ENCODE results near the gene AVPR2. TPM values are rescaled to one million over a fixed set of nuclear protein-coding genes. Genes with fewer than 3 reads are reported as not detected.

AVPR2 gene
- total and polyA plus RNA-seq, 9 of the 15 experiments (the other 6 are each of a cell fraction or from before 2014, with no cell fraction given) = not detected

DNA sequence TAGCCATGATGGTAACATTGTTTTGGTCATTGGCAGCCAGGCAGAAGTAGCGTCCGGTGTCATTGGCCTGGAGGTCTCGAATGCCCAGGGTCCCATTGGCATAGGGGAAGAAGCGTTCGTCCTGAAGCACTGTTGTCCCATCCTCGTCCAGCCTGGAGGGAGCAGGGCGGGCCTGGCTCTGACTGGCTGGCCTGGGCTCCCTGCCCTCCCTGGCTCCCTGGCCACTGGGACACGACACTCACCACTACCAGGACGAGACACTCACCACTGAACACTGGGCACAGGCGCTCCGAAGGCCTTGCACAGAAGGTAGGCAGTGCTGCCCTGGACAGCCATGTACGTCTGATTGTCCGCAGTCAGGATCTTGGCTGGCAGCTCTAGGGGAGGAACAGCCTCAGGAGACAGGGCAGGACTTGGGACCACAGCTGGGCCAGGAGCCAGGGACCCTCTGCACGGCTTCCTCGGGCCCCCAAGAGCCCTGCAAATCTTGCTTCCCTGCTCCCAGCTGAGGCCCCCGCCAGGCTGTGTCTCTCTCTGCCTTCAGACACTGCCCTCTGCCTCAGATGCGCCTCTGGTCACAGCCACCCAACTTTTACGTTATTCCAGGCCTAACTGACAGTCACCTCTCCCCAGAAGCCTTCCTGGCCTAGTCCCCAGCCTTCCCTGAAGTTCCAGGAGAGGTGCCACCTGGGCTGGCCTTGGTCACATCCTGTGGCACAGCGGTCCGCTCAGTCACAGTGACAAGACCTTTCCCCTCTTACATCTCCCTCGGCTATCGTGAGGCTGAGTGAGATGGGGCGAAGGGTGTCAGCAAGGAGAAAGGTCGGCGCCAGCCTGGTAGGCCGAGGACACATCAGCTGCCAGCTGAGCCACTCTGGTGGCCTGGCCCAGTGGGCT, 35.6 kb upstream of the AVPR2 start (continued):
- no peak for TF ChIP-seq GTF3C2 (IDR thresholded peaks at IDR 0.05; ENCODE audit: borderline replicate concordance, extremely low read depth, insufficient read length)
- no peak for TF ChIP-seq MCM5 (IDR thresholded peaks at IDR 0.05; ENCODE audit: low read depth)
- no peak for TF ChIP-seq NFE2 (IDR thresholded peaks at IDR 0.05; ENCODE audit: low read depth)
- no peak for TF ChIP-seq L3MBTL2 (IDR thresholded peaks at IDR 0.05)
- no peak for TF ChIP-seq SMAD3 (CRISPR knock-in tag; conservative IDR thresholded peaks at IDR 0.05)

- TF ChIP-seq, protein P1, sequence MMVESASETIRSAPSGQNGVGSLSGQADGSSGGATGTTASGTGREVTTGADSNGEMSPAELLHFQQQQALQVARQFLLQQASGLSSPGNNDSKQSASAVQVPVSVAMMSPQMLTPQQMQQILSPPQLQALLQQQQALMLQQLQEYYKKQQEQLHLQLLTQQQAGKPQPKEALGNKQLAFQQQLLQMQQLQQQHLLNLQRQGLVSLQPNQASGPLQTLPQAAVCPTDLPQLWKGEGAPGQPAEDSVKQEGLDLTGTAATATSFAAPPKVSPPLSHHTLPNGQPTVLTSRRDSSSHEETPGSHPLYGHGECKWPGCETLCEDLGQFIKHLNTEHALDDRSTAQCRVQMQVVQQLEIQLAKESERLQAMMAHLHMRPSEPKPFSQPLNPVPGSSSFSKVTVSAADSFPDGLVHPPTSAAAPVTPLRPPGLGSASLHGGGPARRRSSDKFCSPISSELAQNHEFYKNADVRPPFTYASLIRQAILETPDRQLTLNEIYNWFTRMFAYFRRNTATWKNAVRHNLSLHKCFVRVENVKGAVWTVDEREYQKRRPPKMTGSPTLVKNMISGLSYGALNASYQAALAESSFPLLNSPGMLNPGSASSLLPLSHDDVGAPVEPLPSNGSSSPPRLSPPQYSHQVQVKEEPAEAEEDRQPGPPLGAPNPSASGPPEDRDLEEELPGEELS (CRISPR knock-in tag; IDR thresholded peaks at IDR 0.05; ENCODE audit: borderline replicate concordance) = no peak
- TF ChIP-seq RAD51 (IDR thresholded peaks at IDR 0.05; ENCODE audit: borderline replicate concordance, low read depth) = no peak
- TF ChIP-seq SOX6 (IDR thresholded peaks at IDR 0.05) = no peak
- TF ChIP-seq MAFF (IDR thresholded peaks at IDR 0.05; ENCODE audit: low read length) = no peak
- no peak for TF ChIP-seq ZNF512 (tag; IDR thresholded peaks at IDR 0.05)
- POLR2A ChIA-PET = no interaction called here
- H3K79me2 ChIP-seq (ENCODE audit: control insufficient read depth, insufficient read depth, low read length) = no peaks in the 10 kb centered on the region
- ATAC-seq = no peak
- intact Hi-C loops (cut with micrococcal nuclease) = no loop called here
- H3K27me3 ChIP-seq (ENCODE audit: control insufficient read depth in 2 of 2, insufficient read depth in 2 of 2, low read length in 2 of 2) = peaks cover 9 to 77% of the 10 kb centered on the region in 2 experiments; a peak in 3 of 5 replicates
- in situ Hi-C loops (cut with MboI) = no loop called here
- no peaks in the 10 kb centered on the region for H3K9me1 ChIP-seq (ENCODE audit: control insufficient read depth, insufficient read depth, low read length)
- no peak overlapping the region for H3K4me3 ChIP-seq
- H3K36me3 ChIP-seq (ENCODE audit: control insufficient read depth, insufficient read depth, low read length) = no peaks in the 10 kb centered on the region
- CTCF ChIA-PET (ENCODE audit: low intra/inter-chr PET ratio) = no interaction called here
- H3K27ac ChIP-seq (ENCODE audit: extremely low read depth, low read depth, low read length) = no peak overlapping the region
- DNase-seq (ENCODE audit: extremely low read depth in 1 of 4, low spot score in 3 of 4) = no peak
- 0 out of 2 replicates have a peak, but pooled peaks cover 12% of the 10 kb centered on the region for H4K20me1 ChIP-seq (replicated peaks; ENCODE audit: control insufficient read depth, insufficient read depth, low read length)
- no peak overlapping the region for H3K4me2 ChIP-seq (ENCODE audit: insufficient read depth, low read length)
- FAIRE-seq = no peak
- no peaks in the 10 kb centered on the region for H3K9me3 ChIP-seq (replicated peaks; ENCODE audit: control insufficient read depth, insufficient read depth, low read depth, low read length)
- WGBS (ENCODE audit: insufficient coverage, low coverage, missing lambda C conversion rate) = 12% methylated on average over 15 of the region's 31 CpGs
- H3K9ac ChIP-seq (ENCODE audit: insufficient read depth in 1 of 2, low read depth in 2 of 2, low read length in 2 of 2) = no peak overlapping the region
- no peak overlapping the region for H2AFZ ChIP-seq (ENCODE audit: low read depth, low read length)
- no TSS peak for BruUV-seq (replicated peaks)
- H3K4me1 ChIP-seq (replicated peaks in 1 of 2; ENCODE audit: control insufficient read depth in 2 of 2, insufficient read depth in 2 of 2, low read length in 2 of 2) = peaks cover 0 to 21% of the 10 kb centered on the region in 2 experiments; a peak in 2 of 5 replicates
Observed at GRCh38 chrX:153869473-153870287, 34.8 kb upstream of the AVPR2 start.

All from K562 (cell line).